A549 (cell line): ENCODE results near the gene TTYH2.

ENCODE experiments used
- RAD21 ChIP-seq, 2 experiments: fragments of >200 bp in 1 of 2; sonication (Bioruptor Twin) in 1 of 2; formaldehyde crosslinking in 1 of 2; IDR thresholded peaks in 1 of 2; conservative IDR thresholded peaks in 1 of 2; 2 replicates in 1 of 2; 3 replicates in 1 of 2; pipeline ENCODE4 v1.6.1; 2012 to 2018; ENCODE audit warnings: inconsistent platforms in 1 of 2
- TF ChIP-seq, protein P1 (sequence below): fragments of >200 bp; sonication (Bioruptor Twin); formaldehyde crosslinking; IDR thresholded peaks from 3 replicates; pipeline ENCODE4 v1.5.1; 2016
- TF ChIP-seq, protein P2 (sequence below): IDR thresholded peaks from 2 replicates; pipeline ENCODE4 v1.6.1; 2012

DNA sequence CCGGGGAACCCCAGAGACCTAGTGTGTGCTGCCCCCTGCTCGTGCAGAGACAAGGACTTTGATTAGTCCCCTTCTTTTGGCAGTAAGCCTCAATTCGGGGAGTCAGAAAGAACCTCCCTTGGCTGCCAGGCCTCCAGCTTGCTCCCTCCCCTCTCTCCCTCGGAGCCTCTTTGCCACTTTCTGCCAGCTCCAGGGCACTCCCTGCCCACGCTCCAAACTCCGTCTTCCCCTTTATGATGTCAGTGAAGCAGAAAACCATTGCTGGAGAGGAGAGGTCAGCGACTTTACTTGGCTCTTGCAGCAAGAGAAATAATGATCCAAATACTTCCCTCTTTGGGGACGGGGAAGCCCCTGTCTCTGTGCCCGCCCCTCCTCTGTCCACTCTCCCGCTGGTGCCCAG, 28.1 kb downstream of the TTYH2 start:
- TF ChIP-seq, protein P1, sequence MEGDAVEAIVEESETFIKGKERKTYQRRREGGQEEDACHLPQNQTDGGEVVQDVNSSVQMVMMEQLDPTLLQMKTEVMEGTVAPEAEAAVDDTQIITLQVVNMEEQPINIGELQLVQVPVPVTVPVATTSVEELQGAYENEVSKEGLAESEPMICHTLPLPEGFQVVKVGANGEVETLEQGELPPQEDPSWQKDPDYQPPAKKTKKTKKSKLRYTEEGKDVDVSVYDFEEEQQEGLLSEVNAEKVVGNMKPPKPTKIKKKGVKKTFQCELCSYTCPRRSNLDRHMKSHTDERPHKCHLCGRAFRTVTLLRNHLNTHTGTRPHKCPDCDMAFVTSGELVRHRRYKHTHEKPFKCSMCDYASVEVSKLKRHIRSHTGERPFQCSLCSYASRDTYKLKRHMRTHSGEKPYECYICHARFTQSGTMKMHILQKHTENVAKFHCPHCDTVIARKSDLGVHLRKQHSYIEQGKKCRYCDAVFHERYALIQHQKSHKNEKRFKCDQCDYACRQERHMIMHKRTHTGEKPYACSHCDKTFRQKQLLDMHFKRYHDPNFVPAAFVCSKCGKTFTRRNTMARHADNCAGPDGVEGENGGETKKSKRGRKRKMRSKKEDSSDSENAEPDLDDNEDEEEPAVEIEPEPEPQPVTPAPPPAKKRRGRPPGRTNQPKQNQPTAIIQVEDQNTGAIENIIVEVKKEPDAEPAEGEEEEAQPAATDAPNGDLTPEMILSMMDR = no peak
- TF ChIP-seq, protein P2, sequence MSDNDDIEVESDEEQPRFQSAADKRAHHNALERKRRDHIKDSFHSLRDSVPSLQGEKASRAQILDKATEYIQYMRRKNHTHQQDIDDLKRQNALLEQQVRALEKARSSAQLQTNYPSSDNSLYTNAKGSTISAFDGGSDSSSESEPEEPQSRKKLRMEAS = no peak
- TF ChIP-seq RAD21 (conservative IDR thresholded peaks at IDR 0.05 in 1 of 2, IDR thresholded peaks at IDR 0.05 in 1 of 2) = no peak
